Activated CD8-positive, alpha-beta memory T cell treated with anti-CD3 and anti-CD28 coated beads for 4 hours (primary cell): ENCODE data around the gene ATP2C1.
"Not testable (repeated sequence)": the region's sequence is repeated elsewhere in the genome, so short reads cannot be mapped to it uniquely, and the experiment has no call there.

Experiments
- DNase-seq, 2 donors: peaks; one replicate each; pipeline ENCODE4 v3.0.0-alpha.2; 2020; ENCODE audit warnings: low read depth in 2 of 2

The ATP2C1 gene

DNA sequence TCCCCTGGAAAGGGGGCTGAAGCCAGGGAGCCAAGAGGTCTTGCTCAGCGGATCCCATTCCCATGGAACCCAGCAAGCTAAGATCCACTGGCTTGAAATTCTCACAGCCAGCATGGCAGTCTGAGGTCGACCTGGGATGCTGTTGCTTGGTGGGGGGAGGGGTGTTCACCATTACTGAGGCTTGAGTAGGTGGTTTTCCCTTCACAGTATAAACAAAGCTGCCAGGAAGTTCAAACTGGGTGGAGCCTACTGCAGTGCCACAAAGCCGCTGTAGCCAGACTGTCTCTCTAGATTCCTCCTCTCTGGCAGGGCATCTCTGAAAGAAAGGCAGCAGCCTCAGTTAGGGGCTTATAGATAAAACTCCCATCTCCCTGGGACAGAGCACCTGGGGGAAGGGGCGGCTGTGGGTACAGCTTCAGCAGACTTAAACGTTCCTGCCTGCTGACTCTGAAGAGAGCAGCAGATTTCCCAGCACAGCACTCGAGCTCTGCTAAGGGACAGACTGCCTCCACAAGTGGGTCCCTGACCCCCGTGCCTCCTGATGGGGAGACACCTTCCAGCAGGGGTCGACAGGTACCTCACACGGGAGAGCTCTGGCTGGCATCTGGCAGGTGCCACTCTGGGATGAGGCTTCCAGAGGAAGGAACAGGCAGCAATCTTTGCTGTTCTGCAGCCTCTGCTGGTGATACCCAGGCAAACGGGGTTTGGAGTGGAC, 148.5 kb downstream of the ATP2C1 start:
- not testable (repeated sequence) for DNase-seq

DNA sequence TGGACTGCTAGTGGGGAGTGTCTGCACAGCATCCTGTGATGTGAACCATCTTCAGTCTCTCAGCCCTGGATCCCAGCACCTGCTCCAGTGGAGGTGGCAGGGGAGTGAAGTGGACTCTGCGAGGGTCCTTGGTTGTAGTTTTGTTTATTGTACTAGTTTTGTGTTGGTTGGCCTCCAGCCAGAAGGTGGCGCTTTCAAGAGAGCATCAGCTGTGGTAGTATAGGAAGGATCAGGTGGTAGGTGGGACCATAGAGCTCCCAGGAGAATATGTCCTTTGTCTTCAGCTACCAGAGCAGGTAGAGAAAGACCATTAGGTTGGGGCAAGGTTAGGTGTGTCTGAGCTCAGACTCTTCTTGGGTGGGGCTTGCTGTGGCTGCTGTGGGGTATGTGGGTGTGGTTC, 153.7 kb downstream of the ATP2C1 start:
- no peak for DNase-seq

DNA sequence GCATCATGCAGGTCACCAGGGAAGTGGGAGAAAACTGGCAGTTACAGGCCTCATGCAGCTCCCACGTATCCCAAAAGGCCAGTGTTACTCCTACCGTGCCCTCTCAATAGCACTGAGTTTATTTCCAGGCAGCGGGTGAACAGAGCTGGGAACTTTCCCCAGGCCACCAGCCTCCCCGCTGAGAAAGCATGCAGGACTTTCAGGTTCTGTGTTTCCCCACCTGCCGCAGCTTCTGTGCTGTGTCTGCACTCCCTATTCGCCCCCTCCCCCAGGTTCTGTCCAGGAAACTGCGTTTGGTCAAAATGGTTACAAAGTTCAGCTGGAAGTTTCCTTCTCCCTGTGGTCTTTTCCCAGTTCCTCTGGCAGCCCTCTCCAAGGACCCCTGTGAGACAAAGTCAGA, 154.1 kb downstream of the ATP2C1 start:
- DNase-seq: no peak

DNA sequence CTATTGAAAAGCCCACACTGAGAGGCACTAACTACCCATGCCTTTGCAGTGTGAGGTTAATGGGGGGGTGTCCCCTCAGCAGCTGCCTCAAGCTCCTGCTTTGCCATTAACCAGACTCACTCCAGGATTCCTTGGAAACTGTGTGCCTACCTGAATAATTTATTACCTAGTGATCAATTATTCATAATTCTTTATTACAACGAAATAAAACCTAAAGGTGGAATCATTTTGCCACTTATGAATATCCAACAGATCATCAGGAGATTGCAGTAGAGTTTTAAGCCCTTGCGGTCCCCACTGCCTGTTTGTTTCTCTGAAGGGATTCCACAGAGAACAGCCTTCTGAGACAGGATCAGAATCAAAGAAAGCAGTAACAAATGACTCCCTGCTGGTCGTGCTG, 156.1 kb downstream of the ATP2C1 start:
- no peak for DNase-seq

DNA sequence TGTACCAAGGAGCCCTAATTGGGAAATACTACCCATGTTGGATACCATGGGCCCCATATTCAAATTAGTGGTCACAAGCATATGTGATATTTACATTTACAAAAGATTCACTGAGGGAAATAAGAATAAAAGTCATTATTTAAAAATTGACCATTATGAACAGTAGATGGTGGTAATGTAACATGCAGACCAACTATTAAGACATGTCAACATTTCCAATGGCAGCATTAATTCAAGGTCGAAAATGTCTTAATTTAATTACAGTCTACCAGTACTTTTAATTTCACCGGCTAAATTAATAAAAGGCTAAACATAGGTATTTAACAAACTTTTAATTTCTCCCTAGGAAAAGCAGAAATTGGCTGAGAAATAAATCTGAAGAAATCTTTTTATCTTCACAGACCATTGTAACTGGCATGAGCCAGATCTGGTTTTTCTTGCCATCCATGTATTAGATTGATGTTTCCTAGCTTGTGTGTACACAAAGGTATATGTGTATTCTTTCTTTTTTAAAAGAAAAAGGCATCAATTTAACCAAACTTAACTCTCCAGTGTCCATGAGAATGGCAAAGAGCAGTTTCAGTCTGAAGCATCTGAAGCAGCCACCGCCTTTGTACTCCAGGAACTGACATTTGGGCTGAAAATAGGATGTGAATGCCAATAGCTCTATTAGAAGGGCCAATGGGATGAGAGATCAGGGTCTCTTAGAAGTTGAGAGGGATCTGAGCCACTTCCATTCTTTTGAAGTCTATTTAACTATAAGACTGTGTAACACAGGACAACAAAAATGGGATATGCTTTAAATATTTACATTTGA, 159.4 kb downstream of the ATP2C1 start:
- no peak for DNase-seq
